Epithelial cell of proximal tubule (primary cell): ENCODE results near the gene ZKSCAN3. TPM values are rescaled to one million over a fixed set of nuclear protein-coding genes. Genes with fewer than 3 reads are reported as not detected.
A peak's percentile ranks its signal among the peaks of the same experiment; 100 is the strongest.

Experiments used
- DNase-seq: peaks from one replicate; pipeline ENCODE4 v3.0.0-alpha.2; 2011; ENCODE audit warnings: low read depth
- H3K4me3 ChIP-seq: 2 replicates; pipeline ENCODE4 v1.5.1; 2011; ENCODE audit warnings: low read depth, mild to moderate bottlenecking, low read length
- total RNA-seq: library from RNA; depleted of rRNA; stranded (reverse); fragments of >200 nt; gene quantifications from 2 replicates; pipeline ENCODE4 v1.2.3, GENCODE V29; 2015
- TF ChIP-seq, protein P1 (sequence below): conservative IDR thresholded peaks from 2 replicates; pipeline ENCODE4 v1.5.1; 2012; ENCODE audit warnings: low read depth, mild to moderate bottlenecking, low read length

Gene ZKSCAN3
- total RNA-seq, 1 donor from 2014 or later, result 3.6 TPM

DNA sequence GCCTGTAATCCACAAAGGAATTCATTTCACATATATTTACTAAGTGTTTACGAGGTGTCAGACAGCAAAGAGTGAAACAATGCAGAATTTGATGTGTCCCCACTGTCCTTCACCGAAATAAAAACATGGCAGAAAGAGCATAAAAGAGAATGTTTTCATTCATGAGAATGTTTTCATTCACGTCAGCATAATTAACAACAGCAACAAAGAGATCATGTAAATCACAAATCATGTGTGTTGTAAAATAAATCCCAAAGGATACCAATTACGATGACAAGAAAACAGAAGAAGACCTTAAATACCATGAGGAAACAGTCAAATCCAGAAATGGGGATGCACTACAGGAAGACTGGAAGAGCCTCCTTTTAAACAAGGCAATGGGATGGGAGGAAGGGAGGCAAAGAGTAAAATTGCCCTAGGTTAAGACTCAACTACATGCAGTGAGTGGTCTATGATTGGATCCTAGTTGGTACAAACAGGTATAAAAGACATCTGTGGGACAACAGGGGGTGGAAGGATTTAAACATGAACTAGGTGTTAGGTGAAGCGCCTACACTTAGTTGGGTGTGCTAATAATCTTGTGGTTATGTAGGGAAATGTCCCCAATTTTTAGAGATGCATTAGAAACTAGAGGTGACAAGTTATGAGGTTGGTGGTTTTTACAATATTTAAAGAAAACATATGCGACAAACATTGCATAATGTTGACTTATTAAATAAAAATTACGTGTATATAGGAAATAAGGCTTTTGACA lies 15.3 kb upstream of the ZKSCAN3 start:
- DNase-seq, result no peak
- peak overlapping the region; percentile 67 for H3K4me3 ChIP-seq
- TF ChIP-seq, protein P1, sequence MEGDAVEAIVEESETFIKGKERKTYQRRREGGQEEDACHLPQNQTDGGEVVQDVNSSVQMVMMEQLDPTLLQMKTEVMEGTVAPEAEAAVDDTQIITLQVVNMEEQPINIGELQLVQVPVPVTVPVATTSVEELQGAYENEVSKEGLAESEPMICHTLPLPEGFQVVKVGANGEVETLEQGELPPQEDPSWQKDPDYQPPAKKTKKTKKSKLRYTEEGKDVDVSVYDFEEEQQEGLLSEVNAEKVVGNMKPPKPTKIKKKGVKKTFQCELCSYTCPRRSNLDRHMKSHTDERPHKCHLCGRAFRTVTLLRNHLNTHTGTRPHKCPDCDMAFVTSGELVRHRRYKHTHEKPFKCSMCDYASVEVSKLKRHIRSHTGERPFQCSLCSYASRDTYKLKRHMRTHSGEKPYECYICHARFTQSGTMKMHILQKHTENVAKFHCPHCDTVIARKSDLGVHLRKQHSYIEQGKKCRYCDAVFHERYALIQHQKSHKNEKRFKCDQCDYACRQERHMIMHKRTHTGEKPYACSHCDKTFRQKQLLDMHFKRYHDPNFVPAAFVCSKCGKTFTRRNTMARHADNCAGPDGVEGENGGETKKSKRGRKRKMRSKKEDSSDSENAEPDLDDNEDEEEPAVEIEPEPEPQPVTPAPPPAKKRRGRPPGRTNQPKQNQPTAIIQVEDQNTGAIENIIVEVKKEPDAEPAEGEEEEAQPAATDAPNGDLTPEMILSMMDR, result no peak

DNA sequence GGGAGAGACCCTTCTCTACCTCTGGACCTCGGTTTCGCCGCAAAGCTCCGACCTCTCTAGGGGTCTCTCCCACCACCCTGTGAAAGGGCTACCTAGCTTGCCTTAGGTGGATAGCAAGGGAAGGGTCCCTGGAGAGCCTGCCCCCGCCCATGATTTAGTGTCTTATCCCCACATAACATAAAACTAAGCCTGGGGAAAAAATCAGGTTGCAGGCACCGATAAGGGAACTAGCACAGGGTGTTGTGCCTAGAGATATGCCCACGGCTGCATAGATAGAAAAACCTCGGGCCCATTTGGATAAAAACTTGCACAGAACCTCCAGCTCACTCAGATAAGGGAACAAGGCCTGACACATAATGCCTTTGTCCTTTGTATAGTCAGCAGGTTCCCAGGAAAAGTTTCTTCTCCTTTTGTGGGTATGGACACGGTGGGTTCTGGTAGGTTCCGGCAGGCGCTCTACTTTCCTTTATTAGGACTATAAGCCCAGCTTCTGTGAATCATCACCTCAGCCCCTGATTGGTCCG lies 14.6 kb upstream of the ZKSCAN3 start:
- TF ChIP-seq, protein P1, result no peak
- no peak for DNase-seq
- peak overlapping the region; percentile 67 for H3K4me3 ChIP-seq

DNA sequence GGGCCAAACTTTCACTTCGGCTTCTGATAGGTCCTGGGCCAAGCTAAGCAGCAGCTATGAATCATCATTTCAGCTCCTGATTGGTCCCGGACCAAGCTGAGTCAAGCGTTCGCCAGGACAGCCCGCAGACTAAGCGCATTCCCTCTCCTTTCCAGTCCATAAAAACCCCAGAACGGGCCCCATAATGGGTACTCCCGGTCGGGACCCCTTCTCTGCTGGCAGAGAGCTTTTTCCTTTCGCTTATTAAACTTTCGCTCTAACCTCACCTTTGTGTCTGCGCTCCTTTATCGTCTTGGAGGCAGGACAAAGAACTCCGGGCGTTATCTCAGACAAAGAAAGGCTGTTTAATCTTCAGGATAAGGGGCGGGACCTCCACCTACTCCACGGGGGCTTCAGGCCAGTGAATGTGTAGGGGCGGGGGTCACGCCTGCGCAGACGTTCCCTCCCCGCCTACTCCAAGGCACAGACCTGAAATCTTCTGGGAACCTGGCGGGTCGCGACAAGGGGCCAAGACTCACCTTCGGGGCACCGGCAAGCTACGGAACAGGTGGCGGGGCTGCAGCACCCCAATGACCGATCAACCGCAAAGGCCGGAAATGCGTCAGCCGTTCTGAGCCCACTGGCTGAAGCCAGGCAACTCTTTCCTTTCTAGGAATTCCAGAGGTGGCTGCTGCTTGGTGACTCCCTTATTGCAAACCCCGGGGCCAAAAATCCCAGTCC lies 14.0 kb upstream of the ZKSCAN3 start, which contains the start of gene ZSCAN31:
ZSCAN31 (minus strand) TSS at position 585 of the 720 bp plus-strand sequence. CDS start 6,465 bp downstream, outside the sequence.
- peak; percentile 95 for DNase-seq
- peak within 1 kb of the TSS; percentile 67 for H3K4me3 ChIP-seq
- TF ChIP-seq, protein P1, result no peak

DNA sequence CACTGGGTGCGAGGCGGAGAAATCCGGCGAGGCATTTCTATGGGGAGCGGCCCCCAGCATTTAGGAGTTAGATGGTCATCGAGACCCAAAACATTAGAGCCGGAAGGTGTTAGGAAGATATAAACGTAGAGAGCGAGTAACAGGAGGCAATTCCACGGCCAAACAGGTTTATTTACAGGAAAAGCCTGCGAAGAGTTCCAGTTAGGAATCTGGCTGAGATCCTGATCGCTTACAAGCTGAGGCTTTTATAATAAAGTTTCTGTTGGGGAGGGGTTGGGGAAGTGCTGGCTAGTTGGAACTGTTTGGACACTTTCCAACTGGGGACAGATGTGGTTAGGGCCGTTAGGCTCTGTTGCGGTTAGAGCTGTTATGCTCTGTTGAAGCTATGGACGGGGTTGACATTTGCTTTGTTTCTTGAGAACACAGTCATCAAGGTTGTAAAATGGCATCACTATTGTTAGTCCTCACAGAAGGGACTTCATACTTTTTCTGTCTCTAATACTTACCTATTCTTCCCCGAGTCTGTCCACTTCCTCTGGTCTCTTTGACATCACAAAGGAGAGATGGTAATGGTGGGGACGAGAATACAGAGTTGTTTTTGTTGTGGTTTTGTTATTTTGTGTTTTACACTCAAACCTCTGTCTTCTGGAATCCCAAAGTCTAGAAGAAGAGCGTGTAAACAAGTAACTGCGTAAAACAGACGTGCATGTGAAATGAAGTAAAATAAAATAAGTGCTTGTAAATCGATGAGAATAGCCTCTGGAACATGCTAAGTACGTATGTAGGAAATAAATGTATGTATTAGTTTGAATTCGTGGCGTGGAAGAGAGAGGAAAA lies 13.2 kb upstream of the ZKSCAN3 start:
- DNase-seq, result no peak
- TF ChIP-seq, protein P1, result no peak
- H3K4me3 ChIP-seq, result peak overlapping the region; percentile 67

DNA sequence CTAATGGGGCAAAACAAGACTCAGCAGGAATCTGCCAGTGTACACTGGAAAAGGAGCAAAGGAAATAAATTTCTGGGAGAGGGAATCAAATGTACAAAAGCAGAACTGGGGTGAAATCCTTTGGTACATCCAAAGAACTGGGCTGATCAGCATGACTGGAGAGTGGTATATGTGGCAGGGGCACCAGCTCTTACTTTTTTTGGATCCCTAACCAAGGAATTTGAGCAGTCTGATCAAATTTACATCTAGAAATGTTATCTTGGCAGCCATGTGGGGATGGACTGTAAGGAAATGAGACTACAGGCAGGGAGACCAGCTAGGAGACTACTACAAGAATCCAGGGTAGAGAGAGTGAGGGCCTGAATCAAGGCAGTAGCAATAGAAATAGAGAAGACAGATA lies 12.6 kb upstream of the ZKSCAN3 start:
- no peak for DNase-seq
- TF ChIP-seq, protein P1, result no peak
- H3K4me3 ChIP-seq, result peak overlapping the region; percentile 67

DNA sequence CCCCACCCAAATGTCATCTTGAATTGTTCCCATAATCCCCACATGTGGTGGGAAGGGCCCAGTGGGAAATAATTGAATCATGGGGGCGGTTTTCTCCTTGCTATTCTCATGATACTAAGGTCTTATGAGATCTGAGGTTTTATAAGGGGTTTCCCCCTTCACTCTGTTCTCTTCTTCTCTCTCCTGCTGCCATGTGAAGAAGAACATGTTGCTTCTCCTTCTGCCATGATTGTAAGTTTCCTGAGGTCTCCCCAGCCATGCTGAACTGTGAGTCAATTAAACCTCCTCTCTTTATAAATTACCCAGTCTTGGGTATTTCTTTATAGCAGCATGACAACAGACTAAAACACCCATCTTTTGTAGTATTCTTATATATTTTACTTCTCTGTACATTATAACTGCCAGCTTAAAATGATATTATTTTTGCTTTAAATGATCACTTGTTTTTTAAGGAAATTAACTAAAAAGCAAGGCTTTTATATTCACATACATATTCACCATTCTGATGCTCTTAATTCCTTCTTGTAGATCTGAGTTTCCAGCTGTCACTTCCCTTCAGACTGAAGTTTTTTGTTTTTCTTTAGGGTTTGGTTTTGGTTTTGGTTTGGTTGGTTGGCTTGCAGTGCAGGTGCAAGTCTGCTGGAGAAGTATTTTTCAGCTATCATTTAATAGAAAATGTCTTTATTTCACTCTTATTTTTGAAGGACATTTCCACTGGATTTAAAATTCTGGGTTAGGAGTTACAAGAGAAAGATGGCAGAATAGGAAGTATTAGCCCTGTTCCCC lies 9.2 kb upstream of the ZKSCAN3 start:
- TF ChIP-seq, protein P1, result no peak
- no peak for DNase-seq
- H3K4me3 ChIP-seq, result no peak overlapping the region
